Subcutaneous abdominal adipose tissue (tissue), 5 donors: Measurements from ENCODE around the gene PPP1R36.
"Not testable (repeated sequence)": the region's sequence is repeated elsewhere in the genome, so short reads cannot be mapped to it uniquely, and the experiment has no call there.

ENCODE experiments used
- H3K27ac ChIP-seq: one replicate; pipeline ENCODE4 v1.7.0; 2013; ENCODE audit warnings: low read depth, mild to moderate bottlenecking, inconsistent platforms, low read length, moderate library complexity
- H3K27me3 ChIP-seq, 5 donors: one replicate each; pipeline ENCODE4 v1.7.0; 2013; ENCODE audit warnings: low read length in 5 of 5, inconsistent platforms in 1 of 5; ENCODE audit not compliant: control insufficient read depth in 5 of 5, insufficient read depth in 4 of 5
- H3K36me3 ChIP-seq, 5 donors: one replicate each; pipeline ENCODE4 v1.7.0; 2013; ENCODE audit warnings: low read length in 5 of 5; ENCODE audit not compliant: control insufficient read depth in 5 of 5, insufficient read depth in 5 of 5
- H3K4me1 ChIP-seq, 5 donors: one replicate each; pipeline ENCODE4 v1.7.0; 2013; ENCODE audit warnings: low read length in 5 of 5, mild to moderate bottlenecking in 3 of 5, moderate library complexity in 1 of 5; ENCODE audit not compliant: control insufficient read depth in 5 of 5, insufficient read depth in 5 of 5
- H3K4me3 ChIP-seq, 5 donors: one replicate each; pipeline ENCODE4 v1.7.0; 2013; ENCODE audit warnings: low read length in 5 of 5, low read depth in 1 of 5
- H3K9ac ChIP-seq, 5 donors: one replicate each; pipeline ENCODE4 v1.7.0; 2013; ENCODE audit warnings: low read length in 5 of 5, mild to moderate bottlenecking in 4 of 5, moderate library complexity in 3 of 5
- H3K9me3 ChIP-seq, 5 donors: one replicate each; pipeline ENCODE4 v1.7.0; 2013; ENCODE audit warnings: low read length in 5 of 5; ENCODE audit not compliant: control insufficient read depth in 5 of 5
- donor health status: healthy.
- donor health status: healthy.
- donor health status: healthy.
- donor health status: healthy.
- donor health status: healthy.

Gene PPP1R36

DNA sequence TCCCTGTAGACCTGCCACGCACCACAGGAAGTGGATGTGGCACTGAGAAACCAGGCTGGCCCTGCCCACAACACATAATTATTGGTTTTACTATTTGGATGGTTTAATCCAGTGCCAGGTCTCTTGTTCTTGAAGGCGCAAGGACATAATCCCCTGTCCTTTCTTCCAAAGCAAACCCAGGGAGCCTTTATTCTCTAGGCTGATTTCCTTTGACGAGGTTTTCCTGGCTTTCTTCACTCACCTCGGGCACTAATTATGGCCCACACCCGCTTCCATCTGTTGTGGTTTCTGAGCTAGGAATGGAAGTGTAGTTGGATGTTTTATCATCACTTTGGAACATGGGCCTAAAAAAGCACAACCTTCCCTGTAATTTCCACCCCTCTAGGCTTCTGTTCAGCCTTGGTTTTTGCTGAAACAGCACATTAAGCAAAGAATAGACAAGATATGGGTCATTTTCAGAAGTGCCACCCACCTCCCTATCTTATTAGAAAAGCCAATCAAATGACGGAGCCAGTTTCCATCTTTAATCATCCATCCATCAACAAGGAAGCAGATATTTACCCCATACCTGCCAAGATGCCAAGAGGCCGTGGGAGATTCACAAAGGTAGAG is 73.9 kb downstream of the PPP1R36 start:
- Histone ChIP-seq H3K36me3 (no peaks in the 10 kb centered on the region), H3K9ac (no peak overlapping the region), H3K4me1 (peaks cover 0 to 2% (median 0%) of the 10 kb centered on the region in 5 donors), H3K4me3 (no peak overlapping the region), H3K9me3 (no peaks in the 10 kb centered on the region), H3K27me3 (no peaks in the 10 kb centered on the region), H3K27ac (no peak overlapping the region)

DNA sequence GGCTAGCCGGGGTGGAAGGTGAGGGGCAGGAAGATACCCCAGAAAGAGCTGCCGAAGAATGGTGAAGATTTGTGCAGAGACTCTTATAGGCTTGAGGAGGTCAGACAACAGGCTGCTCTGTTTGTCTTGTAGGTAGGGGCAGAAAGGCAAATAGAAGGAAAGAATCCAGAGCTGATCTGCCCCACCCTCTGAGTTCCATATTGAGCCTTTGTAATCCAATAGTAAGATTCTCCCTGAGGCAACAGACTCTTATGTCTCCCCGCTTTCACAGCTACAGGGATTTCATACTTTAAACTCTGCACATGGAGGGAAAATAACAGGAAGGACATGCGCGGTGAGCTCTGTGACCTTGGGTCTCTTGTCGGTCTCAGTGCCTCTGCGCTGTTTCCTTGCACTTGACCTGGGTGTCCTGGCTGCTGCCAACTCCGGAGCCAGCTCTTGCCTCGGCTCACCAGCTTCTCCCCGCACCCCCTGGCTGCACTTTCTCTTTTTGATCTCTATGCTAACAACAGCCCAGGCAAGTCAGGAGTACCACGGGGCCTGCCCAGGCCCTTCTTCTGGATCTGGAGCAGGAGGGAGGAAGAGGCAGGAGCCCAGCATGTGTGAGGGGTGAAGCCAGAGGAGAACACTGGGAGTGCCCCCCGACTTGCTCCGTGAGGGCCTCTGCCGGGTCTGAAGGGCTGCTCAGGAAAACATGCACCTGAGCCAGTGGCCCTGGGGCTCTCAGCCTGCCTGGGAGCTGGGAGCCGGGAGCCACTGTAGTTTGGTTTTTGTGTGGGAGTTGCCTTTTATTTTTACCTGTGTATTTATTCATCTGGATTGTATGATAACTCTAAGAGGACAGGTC is 75.8 kb downstream of the PPP1R36 start:
- Histone ChIP-seq H3K9ac (no peak overlapping the region), H3K27ac (no peak overlapping the region), H3K36me3 (no peaks in the 10 kb centered on the region), H3K27me3 (no peaks in the 10 kb centered on the region), H3K4me3 (no peak overlapping the region), H3K9me3 (no peaks in the 10 kb centered on the region), H3K4me1 (peaks cover 0 to 2% (median 0%) of the 10 kb centered on the region in 5 donors)

DNA sequence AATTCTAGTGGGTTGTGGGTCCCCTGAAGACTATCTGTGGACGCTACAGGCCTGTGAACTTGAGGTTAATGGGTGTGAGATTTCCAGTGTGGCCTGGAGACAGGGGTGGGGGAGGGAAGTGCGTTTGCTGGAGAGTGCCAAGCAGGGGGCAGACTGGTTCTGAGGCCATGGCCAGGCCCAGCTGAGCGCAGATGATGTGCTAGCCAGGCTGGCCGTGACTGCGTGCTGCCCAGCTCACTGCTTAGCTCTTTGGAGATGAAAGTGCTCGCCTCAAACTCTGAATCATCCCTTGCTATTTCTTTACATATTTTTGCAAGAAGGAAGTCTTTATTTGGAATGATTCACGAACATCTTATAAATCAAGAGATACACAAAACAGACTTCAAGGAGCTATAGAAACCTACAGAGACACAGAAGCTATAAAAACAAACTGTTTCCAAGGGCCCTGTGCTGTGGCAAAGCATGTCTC is 79.2 kb downstream of the PPP1R36 start:
- Histone ChIP-seq H3K27me3 (no peaks in the 10 kb centered on the region), H3K4me3 (no peak overlapping the region), H3K4me1 (no peaks in the 10 kb centered on the region), H3K36me3 (no peaks in the 10 kb centered on the region), H3K9me3 (no peaks in the 10 kb centered on the region), H3K27ac (no peak overlapping the region), H3K9ac (no peak overlapping the region)

GRCh38 chr14:64630778-64631177 is 81.0 kb downstream of the PPP1R36 start:
- Histone ChIP-seq H3K36me3 (no peaks in the 10 kb centered on the region), H3K9me3 (no peaks in the 10 kb centered on the region), H3K9ac (no peak overlapping the region), H3K4me3 (no peak overlapping the region), H3K27ac (no peak overlapping the region), H3K27me3 (no peaks in the 10 kb centered on the region), H3K4me1 (no peaks in the 10 kb centered on the region)

- H3K4me1 ChIP-seq, H3K27ac ChIP-seq, H3K36me3 ChIP-seq, H3K9me3 ChIP-seq, H3K9ac ChIP-seq, H3K27me3 ChIP-seq, H3K4me3 ChIP-seq: not testable (repeated sequence)
These were observed 81.5 kb downstream of the PPP1R36 start for GRCh38 chr14:64631222-64631621.

DNA sequence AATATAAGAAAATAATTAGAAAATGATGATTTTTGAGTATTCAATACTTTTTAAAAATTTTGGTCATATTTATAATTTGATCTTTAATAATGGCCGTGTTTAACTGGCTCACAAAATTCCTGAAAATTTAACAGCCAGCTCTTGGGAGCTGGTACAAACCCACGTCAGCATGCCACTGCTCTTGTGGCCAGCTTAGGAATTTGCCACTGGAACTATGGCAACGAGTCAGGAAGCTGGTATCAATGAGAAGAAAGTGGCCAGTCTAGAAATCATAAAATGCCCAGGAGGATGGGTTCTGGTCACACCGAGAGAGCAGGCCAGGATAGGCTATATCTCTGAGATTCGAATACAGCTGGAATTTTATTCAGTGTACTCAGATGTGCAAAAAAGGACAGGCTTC is 82.3 kb downstream of the PPP1R36 start:
- no peak overlapping the region for H3K4me3 ChIP-seq
- H3K36me3 ChIP-seq = no peaks in the 10 kb centered on the region
- no peaks in the 10 kb centered on the region for H3K27me3 ChIP-seq
- H3K9ac ChIP-seq = no peak overlapping the region
- H3K9me3 ChIP-seq = no peaks in the 10 kb centered on the region
- H3K4me1 ChIP-seq = peaks cover 0 to 5% (median 0%) of the 10 kb centered on the region in 5 donors
- H3K27ac ChIP-seq = no peak overlapping the region

DNA sequence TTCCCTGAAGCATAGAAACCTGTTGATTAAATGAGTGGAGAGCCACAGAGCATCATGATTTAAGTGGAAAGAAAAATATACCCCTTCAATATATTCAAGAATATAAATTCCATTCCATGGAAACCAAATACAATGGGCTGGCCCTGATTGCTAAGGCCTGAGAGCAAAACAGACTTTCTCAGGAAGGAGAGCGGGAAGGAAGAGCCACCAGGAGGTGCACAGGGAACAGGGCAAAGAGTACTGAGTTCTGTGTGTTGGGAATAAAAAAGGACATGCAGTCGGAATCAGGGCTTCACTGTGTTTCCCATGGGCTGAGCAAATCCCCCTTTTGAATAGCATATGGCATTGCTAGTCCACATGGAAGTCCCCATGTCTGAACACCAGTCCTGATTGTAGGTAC is 84.8 kb downstream of the PPP1R36 start:
- Histone ChIP-seq H3K27me3 (no peaks in the 10 kb centered on the region), H3K27ac (no peak overlapping the region), H3K36me3 (no peaks in the 10 kb centered on the region), H3K9ac (no peak overlapping the region), H3K9me3 (no peaks in the 10 kb centered on the region), H3K4me1 (peaks cover 0 to 25% (median 3%) of the 10 kb centered on the region in 5 donors), H3K4me3 (no peak overlapping the region)

DNA sequence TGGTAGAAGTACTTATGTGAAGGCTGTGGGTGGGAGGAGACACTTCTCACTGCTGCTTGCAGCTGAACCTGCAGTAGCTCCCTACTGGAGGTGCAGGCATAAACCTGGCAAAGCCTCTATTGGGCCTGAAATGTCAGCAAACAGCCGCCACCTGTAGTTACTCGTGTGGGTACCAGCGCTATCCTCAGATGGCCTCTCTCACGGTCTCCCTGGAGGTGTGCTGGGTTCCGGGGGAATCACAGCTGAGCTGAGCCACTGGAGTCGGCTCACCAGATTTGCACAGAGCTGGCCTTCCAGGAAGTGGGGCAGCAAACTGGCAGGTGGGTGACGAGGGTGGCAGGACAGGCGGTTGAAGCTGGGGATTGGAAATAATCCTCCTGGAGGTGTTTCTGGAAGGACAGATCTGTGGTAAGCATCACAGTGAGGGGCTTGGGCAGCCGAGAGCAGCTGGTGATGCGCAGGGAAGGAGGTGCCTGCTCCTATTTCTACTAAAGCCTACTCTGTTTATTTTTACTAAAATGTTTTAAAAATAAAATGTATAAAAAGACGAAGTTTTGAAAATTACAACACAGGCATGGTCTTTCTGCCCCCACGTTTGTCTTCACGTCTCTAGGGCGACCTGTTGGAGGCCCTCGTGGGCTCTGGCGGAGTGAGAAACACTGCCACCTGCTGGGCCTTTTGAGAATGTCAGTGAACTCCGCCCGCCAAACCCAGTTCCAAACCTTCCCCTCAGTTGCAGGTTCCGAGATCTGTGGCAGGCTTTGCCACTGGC is 86.6 kb downstream of the PPP1R36 start:
- Histone ChIP-seq H3K4me3 (no peak overlapping the region), H3K4me1 (peaks cover 0 to 27% (median 3%) of the 10 kb centered on the region in 5 donors), H3K27me3 (no peaks in the 10 kb centered on the region), H3K9ac (no peak overlapping the region), H3K36me3 (no peaks in the 10 kb centered on the region), H3K9me3 (no peaks in the 10 kb centered on the region), H3K27ac (no peak overlapping the region)

DNA sequence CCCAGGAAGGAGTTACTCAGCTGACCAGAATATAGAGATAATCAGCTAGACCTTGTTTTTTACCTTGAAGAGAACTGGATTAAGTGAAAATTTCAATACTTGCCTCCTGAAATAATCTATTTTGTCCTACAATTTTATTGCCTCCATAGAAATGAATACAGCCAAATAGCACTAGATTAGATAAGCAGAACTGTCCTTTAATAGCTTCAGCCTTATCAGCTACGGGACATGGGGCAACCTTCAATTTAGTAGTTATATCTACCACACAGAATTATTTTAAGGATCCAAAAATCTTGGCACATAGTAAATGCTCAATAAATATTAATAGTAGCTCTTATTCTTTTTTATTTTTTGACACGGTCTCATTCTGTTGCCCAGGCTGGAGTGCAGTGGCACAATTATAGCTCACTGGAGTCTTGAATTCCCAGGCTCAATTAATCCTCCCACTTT is 87.2 kb downstream of the PPP1R36 start:
- no peak overlapping the region for H3K4me3 ChIP-seq
- no peaks in the 10 kb centered on the region for H3K27me3 ChIP-seq
- no peaks in the 10 kb centered on the region for H3K36me3 ChIP-seq
- peaks cover 0 to 27% (median 3%) of the 10 kb centered on the region in 5 donors for H3K4me1 ChIP-seq
- no peaks in the 10 kb centered on the region for H3K9me3 ChIP-seq
- H3K27ac ChIP-seq = no peak overlapping the region
- no peak overlapping the region for H3K9ac ChIP-seq
